Measurements from ENCODE around the gene CTCFL. TPM values are rescaled to one million over a fixed set of nuclear protein-coding genes. Genes with fewer than 3 reads are reported as not detected.

CTCFL gene
- total RNA-seq, 1 donor from 2014 or later, result not detected

Other genes with a start within 250 kb of the CTCFL start
- not detected in 2 replicates for gene SPO11, start 195.3 kb downstream of the CTCFL start, total RNA-seq
- 15.0 and 16.7 TPM in 2 replicates for gene RAE1, start 173.9 kb downstream of the CTCFL start, total RNA-seq
- 10.2 and 11.7 TPM in 2 replicates for gene RBM38, start 133.7 kb downstream of the CTCFL start, total RNA-seq
- not detected in 2 replicates for gene PCK1, start 36.0 kb upstream of the CTCFL start, total RNA-seq
- not detected in 2 replicates for gene ZBP1, start 95.3 kb upstream of the CTCFL start, total RNA-seq
- 0.40 and 1.3 TPM in 2 replicates for gene PMEPA1, start 184.9 kb upstream of the CTCFL start, total RNA-seq